Esophagus squamous epithelium (tissue), 5 donors: ENCODE data around the gene CCL5. TPM values are rescaled to one million over a fixed set of nuclear protein-coding genes. Genes with fewer than 3 reads are reported as not detected.

Experiments used
- DNase-seq: peaks from one replicate; lab custom pipeline; 2025; lab: John Stamatoyannopoulos, UW
- H3K27ac ChIP-seq, 4 donors: fragments of 200-600 bp; sonication (generic); one replicate each; pipeline ENCODE4 v1.5.1; 2016 to 2019; ENCODE audit warnings: mild to moderate bottlenecking in 1 of 4
- H3K27me3 ChIP-seq, 4 donors: fragments of 200-600 bp; sonication (generic); 1 replicate in 3 of 4; 2 replicates in 1 of 4; pipeline versions ENCODE4 v1.5.1 to v1.6.0; 2017 to 2021; ENCODE audit warnings: antibody characterized with exemption in 1 of 4
- H3K36me3 ChIP-seq, 3 donors: fragments of 200-600 bp; sonication (generic); one replicate each; pipeline ENCODE4 v1.5.1; 2016 to 2019
- H3K4me1 ChIP-seq, 3 donors: fragments of 200-600 bp; sonication (generic); one replicate each; pipeline ENCODE4 v1.5.1; 2017 to 2019
- H3K4me3 ChIP-seq, 4 donors: fragments of 200-600 bp; sonication (generic); 1 replicate in 3 of 4; 2 replicates in 1 of 4; pipeline ENCODE4 v1.5.1; 2016 to 2019; ENCODE audit warnings: mild to moderate bottlenecking in 2 of 4, moderate library complexity in 1 of 4
- H3K9me3 ChIP-seq, 3 donors: fragments of 200-600 bp; sonication (generic); one replicate each; pipeline ENCODE4 v1.5.1; 2016 to 2019
- CTCF ChIP-seq, 6 experiments: fragments of 450-650 bp in 4 of 6; fragments of 200-600 bp in 2 of 6; sonication (generic) in 2 of 6; IDR thresholded peaks; one replicate each; pipeline ENCODE4 v1.5.1; 2016 to 2019; ENCODE audit warnings: antibody characterized with exemption in 6 of 6, mild to moderate bottlenecking in 4 of 6, moderate library complexity in 4 of 6
- POLR2A ChIP-seq, 4 donors: fragments of 450-650 bp; IDR thresholded peaks; one replicate each; pipeline ENCODE4 v1.6.1; 2017; ENCODE audit warnings: antibody characterized with exemption in 4 of 4, mild to moderate bottlenecking in 4 of 4, moderate library complexity in 3 of 4
- WGBS, 2 donors: methylation state at CpG; one replicate each; pipeline ENCODE4 v1.1.5; 2018; 5-methylcytosine and 5-hydroxymethylcytosine counted together
- intact Hi-C: fragments of 100-400 bp; cut with DNase I; formaldehyde crosslinking; loops from one replicate; pipeline ENCODE4 v1.15.0; 2022
- total RNA-seq, 4 donors: library from RNA; depleted of rRNA; stranded (reverse); fragments of >200 nt; gene quantifications; one replicate each; pipeline ENCODE4 v1.1.0, GENCODE V29; 2016
- donor health status: DM: yes; HTN: yes; CAD: no.

The CCL5 gene
- total RNA-seq, 4 donors from 2014 or later: 1.5 to 25.2 (median 2.8) TPM

- Histone ChIP-seq H3K27ac (peak overlapping the region in 1 of 4 donors; percentile 55), H3K36me3 (no peaks in the 10 kb centered on the region), H3K27me3 (no peaks in the 10 kb centered on the region), H3K9me3 (no peaks in the 10 kb centered on the region), H3K4me1 (peaks cover 0 to 8% (median 0%) of the 10 kb centered on the region in 3 donors), H3K4me3 (no peak overlapping the region)
- intact Hi-C loops: no loop called here
- 39 to 68% methylated on average over 2 of the region's 2 CpGs for WGBS, 2 donors
- no peak for DNase-seq
- TF ChIP-seq POLR2A (IDR thresholded peaks at IDR 0.05) (no peak), CTCF (IDR thresholded peaks at IDR 0.05) (no peak)
These were observed 9.9 kb upstream of the CCL5 start for GRCh38 chr17:35889818-35890773.

- peaks cover 0 to 8% (median 0%) of the 10 kb centered on the region in 3 donors for H3K4me1 ChIP-seq
- H3K9me3 ChIP-seq: no peaks in the 10 kb centered on the region
- DNase-seq: no peak
- no peak overlapping the region for H3K27ac ChIP-seq
- no peak overlapping the region for H3K4me3 ChIP-seq
- 89 to 93% methylated on average over 2 of the region's 2 CpGs for WGBS, 2 donors
- intact Hi-C loops: no loop called here
- H3K27me3 ChIP-seq: no peaks in the 10 kb centered on the region
- TF ChIP-seq POLR2A (IDR thresholded peaks at IDR 0.05) (no peak), CTCF (IDR thresholded peaks at IDR 0.05) (no peak)
- H3K36me3 ChIP-seq: no peaks in the 10 kb centered on the region
These were observed 9.1 kb upstream of the CCL5 start for GRCh38 chr17:35889241-35889640.

GRCh38 chr17:35878361-35878760 lies 1.8 kb downstream of the CCL5 start:
- intact Hi-C loops: no loop called here
- whole genome bisulfite sequencing, 2 donors: 40 to 76% methylated on average over 2 to 4 of the region's 4 CpGs
- Histone ChIP-seq H3K36me3 (no peaks in the 10 kb centered on the region), H3K27me3 (no peaks in the 10 kb centered on the region), H3K9me3 (no peaks in the 10 kb centered on the region), H3K4me3 (peak overlapping the region in 1 of 4 donors; percentile 18), H3K27ac (no peak overlapping the region), H3K4me1 (no peaks in the 10 kb centered on the region)
- TF ChIP-seq POLR2A (IDR thresholded peaks at IDR 0.05) (no peak), CTCF (IDR thresholded peaks at IDR 0.05) (no peak)
- no peak for DNase-seq

- TF ChIP-seq POLR2A (IDR thresholded peaks at IDR 0.05) (no peak), CTCF (IDR thresholded peaks at IDR 0.05) (no peak)
- peak overlapping the region in 1 of 4 donors; percentile 6 for H3K4me3 ChIP-seq
These were observed 2.7 kb downstream of the CCL5 start for GRCh38 chr17:35877345-35878029.

GRCh38 chr17:35876534-35876933 lies 3.6 kb downstream of the CCL5 start:
- Histone ChIP-seq H3K27me3 (no peaks in the 10 kb centered on the region), H3K36me3 (no peaks in the 10 kb centered on the region), H3K4me3 (peak overlapping the region in 1 of 4 donors; percentile 2), H3K4me1 (no peaks in the 10 kb centered on the region), H3K9me3 (no peaks in the 10 kb centered on the region), H3K27ac (no peak overlapping the region)
- TF ChIP-seq CTCF (IDR thresholded peaks at IDR 0.05) (no peak), POLR2A (IDR thresholded peaks at IDR 0.05) (no peak)
- no peak for DNase-seq
- 82 to 88% methylated on average over 3 of the region's 3 CpGs for WGBS, 2 donors
- intact Hi-C loops: no loop called here

More at GRCh38 chr17:35877345-35878029, 2.7 kb downstream of the CCL5 start:
- H3K27ac ChIP-seq: no peak overlapping the region
- H3K36me3 ChIP-seq: no peaks in the 10 kb centered on the region
- no peaks in the 10 kb centered on the region for H3K9me3 ChIP-seq
- DNase-seq: no peak
- no peaks in the 10 kb centered on the region for H3K4me1 ChIP-seq
- H3K27me3 ChIP-seq: no peaks in the 10 kb centered on the region
- intact Hi-C loops: no loop called here
